ENCODE results near the gene RAB4A.
A peak's percentile ranks its signal among the peaks of the same experiment; 100 is the strongest.

The RAB4A gene, protein sequence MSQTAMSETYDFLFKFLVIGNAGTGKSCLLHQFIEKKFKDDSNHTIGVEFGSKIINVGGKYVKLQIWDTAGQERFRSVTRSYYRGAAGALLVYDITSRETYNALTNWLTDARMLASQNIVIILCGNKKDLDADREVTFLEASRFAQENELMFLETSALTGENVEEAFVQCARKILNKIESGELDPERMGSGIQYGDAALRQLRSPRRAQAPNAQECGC

DNA sequence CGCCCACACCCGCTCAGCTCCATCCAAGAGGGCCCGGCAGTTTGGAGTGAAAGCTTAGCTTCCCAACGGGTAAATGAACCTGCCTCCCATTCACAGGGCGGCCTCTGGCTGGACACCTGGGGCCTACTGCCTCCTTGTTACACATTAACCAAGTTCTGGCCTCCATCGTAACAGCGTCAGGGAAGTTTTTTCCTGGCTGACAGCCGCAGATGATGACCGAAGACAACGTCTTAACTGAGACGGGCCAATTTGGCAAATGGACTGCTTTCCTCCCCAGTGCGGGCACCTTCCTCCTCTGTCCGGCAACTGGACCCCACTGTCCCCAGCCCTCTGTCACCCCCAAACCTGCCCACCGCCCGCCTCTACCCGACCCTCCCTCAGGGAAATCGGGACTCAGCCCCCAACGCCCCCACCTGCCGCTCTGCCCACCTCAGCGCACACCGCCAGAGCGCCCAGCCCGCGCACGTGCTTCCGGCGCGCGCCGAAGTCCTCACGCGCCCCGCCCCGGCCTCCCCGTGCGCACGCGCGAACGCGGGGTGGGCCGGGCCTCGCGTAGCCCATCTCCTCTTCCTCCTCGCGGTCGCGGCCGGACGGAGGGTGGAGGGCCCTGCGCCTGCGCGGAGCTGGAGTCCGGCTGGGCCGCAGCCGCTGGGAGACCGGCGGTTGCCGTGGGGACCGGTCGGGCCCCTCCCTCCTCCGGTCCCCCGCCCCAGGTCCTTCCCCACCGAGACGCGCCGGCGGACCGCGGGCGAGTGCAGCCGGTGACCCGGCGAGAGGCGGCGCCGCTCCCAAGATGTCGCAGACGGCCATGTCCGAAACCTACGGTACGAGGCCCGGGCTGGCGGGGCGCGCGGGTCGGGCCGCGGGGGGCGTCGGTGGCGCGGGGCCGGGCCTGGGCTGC lies at the start of gene RAB4A:
TSS of gene RAB4A (plus strand) at position 565 of the 901 bp plus-strand sequence. CDS start at position 794, 229 bp downstream.
- peak; percentile 34 for DNase-seq (ENCODE audit: low read depth)
- H3K4me3 ChIP-seq (ENCODE audit: control insufficient read depth, low read depth, low read length), result peak within 1 kb of the TSS; percentile 54
- TF ChIP-seq, protein P1, sequence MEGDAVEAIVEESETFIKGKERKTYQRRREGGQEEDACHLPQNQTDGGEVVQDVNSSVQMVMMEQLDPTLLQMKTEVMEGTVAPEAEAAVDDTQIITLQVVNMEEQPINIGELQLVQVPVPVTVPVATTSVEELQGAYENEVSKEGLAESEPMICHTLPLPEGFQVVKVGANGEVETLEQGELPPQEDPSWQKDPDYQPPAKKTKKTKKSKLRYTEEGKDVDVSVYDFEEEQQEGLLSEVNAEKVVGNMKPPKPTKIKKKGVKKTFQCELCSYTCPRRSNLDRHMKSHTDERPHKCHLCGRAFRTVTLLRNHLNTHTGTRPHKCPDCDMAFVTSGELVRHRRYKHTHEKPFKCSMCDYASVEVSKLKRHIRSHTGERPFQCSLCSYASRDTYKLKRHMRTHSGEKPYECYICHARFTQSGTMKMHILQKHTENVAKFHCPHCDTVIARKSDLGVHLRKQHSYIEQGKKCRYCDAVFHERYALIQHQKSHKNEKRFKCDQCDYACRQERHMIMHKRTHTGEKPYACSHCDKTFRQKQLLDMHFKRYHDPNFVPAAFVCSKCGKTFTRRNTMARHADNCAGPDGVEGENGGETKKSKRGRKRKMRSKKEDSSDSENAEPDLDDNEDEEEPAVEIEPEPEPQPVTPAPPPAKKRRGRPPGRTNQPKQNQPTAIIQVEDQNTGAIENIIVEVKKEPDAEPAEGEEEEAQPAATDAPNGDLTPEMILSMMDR (IDR thresholded peaks at IDR 0.05; ENCODE audit: control insufficient read depth, insufficient read depth, low read depth, low read length, missing control alignments), result no peak

DNA sequence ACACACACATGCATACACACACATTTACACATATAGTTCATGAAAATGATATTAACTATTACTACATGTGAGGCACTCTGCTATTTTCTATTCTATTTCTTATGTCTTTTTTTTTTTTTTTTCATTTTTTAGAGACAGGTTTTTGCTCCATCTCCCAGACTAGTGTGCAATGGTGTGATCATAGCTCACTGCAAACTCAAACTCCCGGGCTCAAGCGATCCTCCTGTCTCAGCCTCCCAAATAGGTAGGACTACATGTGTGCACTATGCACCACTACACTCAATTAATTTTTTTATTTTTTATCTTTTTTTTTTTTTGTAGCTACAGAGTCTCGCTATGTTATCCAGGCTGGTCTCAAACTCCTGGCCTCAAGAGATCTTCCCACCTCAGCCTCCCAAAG lies 48.8 kb upstream of the RAB4A start:
- DNase-seq (ENCODE audit: low read depth), result no peak
- H3K4me3 ChIP-seq (ENCODE audit: control insufficient read depth, low read depth, low read length), result no peak overlapping the region
- TF ChIP-seq, protein P1 (IDR thresholded peaks at IDR 0.05; ENCODE audit: control insufficient read depth, insufficient read depth, low read depth, low read length, missing control alignments), result no peak

DNA sequence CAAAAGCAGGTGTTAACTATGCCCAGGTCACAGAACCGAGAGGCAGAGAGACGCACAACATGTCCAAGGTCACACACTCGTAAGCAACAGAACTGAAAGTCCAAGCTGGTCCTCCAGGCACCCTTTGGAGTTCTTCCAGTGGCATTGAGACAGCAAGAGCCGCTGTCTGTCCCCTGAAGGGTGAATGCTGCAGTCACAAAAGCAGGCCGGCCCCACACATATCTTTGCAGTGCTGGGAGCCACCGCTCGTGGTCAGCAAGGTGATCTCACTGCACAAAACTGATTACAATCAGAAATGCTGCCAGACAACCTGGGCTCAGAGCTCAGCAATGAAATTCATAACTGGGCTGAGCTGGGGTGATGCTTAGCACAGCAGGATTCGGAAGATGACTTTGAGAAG lies 47.4 kb upstream of the RAB4A start:
- H3K4me3 ChIP-seq (ENCODE audit: control insufficient read depth, low read depth, low read length), result no peak overlapping the region
- DNase-seq (ENCODE audit: low read depth), result no peak
- TF ChIP-seq, protein P1 (IDR thresholded peaks at IDR 0.05; ENCODE audit: control insufficient read depth, insufficient read depth, low read depth, low read length, missing control alignments), result no peak

DNA sequence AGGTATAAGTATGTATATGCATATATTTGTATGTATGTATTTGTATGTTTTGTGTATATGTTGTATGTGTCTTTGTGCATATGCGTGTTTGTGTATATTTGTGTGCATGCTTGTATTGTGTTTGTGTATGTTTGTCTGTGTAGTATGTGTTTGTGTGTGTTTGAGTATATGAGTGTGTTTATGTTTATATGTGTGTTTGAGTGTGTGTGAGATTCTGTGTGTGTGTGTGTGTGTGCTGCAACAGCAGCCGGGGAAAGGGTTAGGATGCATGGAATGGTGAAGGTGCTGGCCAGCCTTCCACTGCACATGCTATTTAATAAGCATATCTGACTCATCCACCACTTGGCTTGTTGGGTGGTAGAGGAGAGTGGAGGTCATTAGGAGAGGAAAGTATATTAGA lies 46.6 kb upstream of the RAB4A start:
- H3K4me3 ChIP-seq (ENCODE audit: control insufficient read depth, low read depth, low read length), result no peak overlapping the region
- DNase-seq (ENCODE audit: low read depth), result no peak
- TF ChIP-seq, protein P1 (IDR thresholded peaks at IDR 0.05; ENCODE audit: control insufficient read depth, insufficient read depth, low read depth, low read length, missing control alignments), result no peak

DNA sequence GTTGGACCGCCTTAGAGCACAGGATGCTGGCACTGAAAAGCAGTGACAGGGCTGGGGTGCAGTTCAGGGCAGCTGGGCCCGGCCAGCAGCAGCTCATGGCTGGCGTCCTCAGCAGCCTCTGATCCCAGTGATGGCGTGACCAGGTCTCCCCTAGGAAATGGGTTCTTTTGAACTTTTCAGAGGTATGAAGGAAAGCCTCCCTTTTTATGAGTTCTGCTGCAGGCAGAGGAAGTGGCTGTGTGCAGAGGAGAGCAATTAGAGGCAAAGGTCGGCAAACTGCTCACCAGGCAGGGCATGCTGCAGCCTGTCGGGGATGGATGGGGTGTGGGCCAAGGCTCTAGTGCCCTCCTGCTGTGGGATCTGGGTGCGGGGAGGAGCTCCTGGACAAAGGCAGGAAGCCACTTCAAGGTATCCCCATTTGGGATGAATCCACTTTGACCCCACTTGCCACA lies 45.6 kb upstream of the RAB4A start:
- TF ChIP-seq, protein P1 (IDR thresholded peaks at IDR 0.05; ENCODE audit: control insufficient read depth, insufficient read depth, low read depth, low read length, missing control alignments), result no peak
- no peak for DNase-seq (ENCODE audit: low read depth)
- H3K4me3 ChIP-seq (ENCODE audit: control insufficient read depth, low read depth, low read length), result no peak overlapping the region

DNA sequence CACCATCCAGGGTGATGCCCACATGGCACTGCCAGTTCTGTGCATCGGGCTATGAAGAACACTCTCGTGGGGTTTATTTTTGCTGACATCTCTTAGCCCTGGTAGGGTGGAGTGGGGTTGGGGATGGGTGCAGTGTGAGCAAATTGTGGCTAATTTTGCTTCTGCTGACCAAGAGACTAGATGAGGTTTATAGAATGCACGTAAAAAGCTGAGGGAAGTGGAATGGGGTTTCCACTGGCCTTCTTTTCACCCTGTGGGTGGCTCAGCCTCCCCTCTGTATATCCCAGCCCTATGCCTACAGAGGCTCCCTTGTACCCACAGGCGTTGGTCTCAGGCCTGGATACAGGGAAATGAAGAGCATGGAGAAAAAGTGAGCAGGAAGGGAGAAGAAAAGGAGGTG lies 44.1 kb upstream of the RAB4A start:
- H3K4me3 ChIP-seq (ENCODE audit: control insufficient read depth, low read depth, low read length), result no peak overlapping the region
- DNase-seq (ENCODE audit: low read depth), result no peak
- TF ChIP-seq, protein P1 (IDR thresholded peaks at IDR 0.05; ENCODE audit: control insufficient read depth, insufficient read depth, low read depth, low read length, missing control alignments), result no peak

Measured in AG09309 (cell line).